ENCODE measurements around the gene IRF8.
"Not testable (repeated sequence)": the region's sequence is repeated elsewhere in the genome, so short reads cannot be mapped to it uniquely, and the experiment has no call there.

Gene IRF8

GRCh38 chr16:85901773-85902365 lies 2.9 kb downstream of the IRF8 start:
- H3K4me3 ChIP-seq (ENCODE audit: low read depth, low read length) = no peak overlapping the region
- DNase-seq (ENCODE audit: low read depth) = no peak
- TF ChIP-seq CTCF (IDR thresholded peaks at IDR 0.05; ENCODE audit: control insufficient read depth, extremely low read depth, insufficient read depth) = no peak

DNA sequence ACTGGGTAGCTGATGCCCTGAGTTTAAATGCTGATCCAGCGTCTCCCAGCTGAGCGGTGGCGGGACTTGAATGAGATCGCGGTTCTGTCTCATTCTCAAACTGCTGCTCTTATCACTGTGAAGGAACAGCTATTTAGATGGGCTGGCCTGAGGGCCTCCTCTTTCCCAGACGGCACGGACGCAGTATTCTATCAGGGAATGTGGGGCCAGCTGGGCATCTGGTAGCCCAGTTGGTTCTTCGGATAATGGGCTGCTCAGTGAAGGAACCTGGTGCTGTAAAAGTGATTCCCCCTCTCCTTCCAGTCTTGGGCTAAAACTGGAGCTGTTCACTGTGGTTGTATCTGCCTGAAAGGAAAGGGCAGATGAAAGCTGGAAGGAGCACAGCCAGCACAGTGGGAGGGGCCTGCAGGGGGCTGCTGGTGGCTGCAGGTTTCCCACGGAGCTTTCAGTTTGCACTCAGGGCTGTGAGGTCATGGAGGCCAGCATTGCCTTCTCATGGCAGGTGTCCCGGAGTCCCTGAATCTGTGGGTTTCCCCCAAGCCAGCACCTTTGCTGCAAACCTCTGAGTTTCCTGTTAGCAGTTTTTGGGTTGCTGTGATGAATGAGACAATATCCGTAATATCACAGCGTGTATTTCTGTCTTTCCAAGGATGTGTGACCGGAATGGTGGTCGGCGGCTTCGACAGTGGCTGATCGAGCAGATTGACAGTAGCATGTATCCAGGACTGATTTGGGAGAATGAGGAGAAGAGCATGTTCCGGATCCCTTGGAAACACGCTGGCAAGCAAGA lies 3.6 kb downstream of the IRF8 start:
- H3K4me3 ChIP-seq (ENCODE audit: low read depth, low read length) = no peak overlapping the region
- TF ChIP-seq CTCF (IDR thresholded peaks at IDR 0.05; ENCODE audit: control insufficient read depth, extremely low read depth, insufficient read depth) = no peak
- DNase-seq (ENCODE audit: low read depth) = no peak

GRCh38 chr16:85903559-85903958 lies 4.6 kb downstream of the IRF8 start:
- no peak overlapping the region for H3K4me3 ChIP-seq (ENCODE audit: low read depth, low read length)
- TF ChIP-seq CTCF (IDR thresholded peaks at IDR 0.05; ENCODE audit: control insufficient read depth, extremely low read depth, insufficient read depth) = no peak
- DNase-seq (ENCODE audit: low read depth) = no peak

DNA sequence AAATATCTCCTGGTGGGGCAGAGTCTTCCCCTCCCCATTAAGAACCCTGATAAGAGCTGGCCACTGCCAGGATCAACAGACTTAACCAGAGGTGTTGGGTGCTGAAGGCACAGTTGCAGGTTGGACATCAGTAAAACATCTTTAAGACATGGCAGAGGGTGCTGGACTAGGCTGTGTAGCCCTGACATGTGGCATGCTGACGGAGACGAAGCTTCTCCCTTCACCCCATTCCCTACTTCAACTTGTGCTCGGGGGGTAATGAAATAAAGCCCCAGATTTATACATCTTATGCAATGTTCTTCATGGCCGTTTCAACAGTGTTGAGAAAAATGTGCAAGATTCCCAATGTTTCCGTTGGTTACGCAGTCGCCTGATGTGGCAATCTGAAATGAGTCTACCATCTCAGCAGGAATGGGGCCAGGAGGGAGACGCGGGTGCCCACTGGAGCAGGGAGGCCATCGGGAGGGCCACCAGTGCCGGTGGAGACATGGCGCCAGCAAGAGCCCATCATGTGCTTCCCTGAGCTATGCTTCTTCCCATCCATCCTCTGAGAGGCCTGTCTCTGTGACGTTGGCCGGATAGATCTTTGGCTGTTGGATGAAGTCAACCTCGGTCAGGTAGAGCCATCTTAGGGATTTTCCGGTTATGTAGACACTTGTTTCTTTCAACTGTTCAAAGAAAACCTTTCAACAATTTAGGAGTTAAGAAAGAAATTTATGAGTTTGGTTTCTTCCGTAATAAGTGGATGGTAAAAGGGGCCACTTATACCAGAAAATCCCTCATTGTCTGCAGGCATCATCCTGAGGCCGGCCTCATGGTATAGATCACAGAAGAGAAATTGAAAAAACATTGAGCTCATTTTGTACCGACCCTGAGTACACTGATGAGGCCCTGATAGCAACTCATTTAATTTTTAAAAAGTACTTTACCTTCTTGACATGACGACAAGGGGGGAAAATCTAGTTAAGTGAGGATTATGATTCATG lies 6.4 kb downstream of the IRF8 start:
- DNase-seq (ENCODE audit: low read depth) = no peak
- TF ChIP-seq CTCF (IDR thresholded peaks at IDR 0.05; ENCODE audit: control insufficient read depth, extremely low read depth, insufficient read depth) = no peak
- H3K4me3 ChIP-seq (ENCODE audit: low read depth, low read length) = no peak overlapping the region

- no peak for TF ChIP-seq CTCF (IDR thresholded peaks at IDR 0.05; ENCODE audit: control insufficient read depth, extremely low read depth, insufficient read depth)
- no peak overlapping the region for H3K4me3 ChIP-seq (ENCODE audit: low read depth, low read length)
- no peak for DNase-seq (ENCODE audit: low read depth)
Observed at GRCh38 chr16:85906349-85906748, 7.4 kb downstream of the IRF8 start.

- not testable (repeated sequence) for H3K4me3 ChIP-seq (ENCODE audit: low read depth, low read length); DNase-seq (ENCODE audit: low read depth)
Observed at GRCh38 chr16:85907231-85907630, 8.3 kb downstream of the IRF8 start.

DNA sequence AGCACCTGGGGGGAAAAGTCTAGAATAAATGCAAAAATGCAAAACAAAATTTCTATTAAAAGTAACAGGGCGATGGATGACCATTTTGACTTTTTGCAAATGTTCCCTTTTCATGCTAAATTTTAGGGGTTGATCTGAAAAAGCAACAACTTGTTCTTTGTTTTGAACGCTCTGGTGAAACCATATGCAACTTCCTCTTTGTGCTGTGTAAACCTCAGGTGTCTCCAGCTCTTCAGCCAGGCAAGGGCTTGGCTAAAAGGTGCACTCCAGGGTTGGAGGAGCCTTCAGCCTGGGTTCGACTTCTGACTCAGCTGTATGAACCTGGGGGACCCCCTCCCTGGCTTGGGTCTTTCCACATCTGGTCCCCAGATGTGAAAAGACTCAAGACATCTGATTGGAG lies 9.5 kb downstream of the IRF8 start:
- H3K4me3 ChIP-seq (ENCODE audit: low read depth, low read length) = no peak overlapping the region
- no peak for DNase-seq (ENCODE audit: low read depth)
- TF ChIP-seq CTCF (IDR thresholded peaks at IDR 0.05; ENCODE audit: control insufficient read depth, extremely low read depth, insufficient read depth) = no peak

Measured in LNCaP clone FGC (cell line).